Sigmoid colon (tissue), 7 donors: ENCODE results near the gene SMIM32. TPM values are rescaled to one million over a fixed set of nuclear protein-coding genes. Genes with fewer than 3 reads are reported as not detected.

Source experiments
- DNase-seq: peaks from one replicate; pipeline ENCODE4 v3.0.0-alpha.2; 2019
- H3K27ac ChIP-seq, 4 donors: fragments of 200-600 bp; sonication (generic); one replicate each; pipeline ENCODE4 v1.5.1; 2016 to 2019; ENCODE audit warnings: mild to moderate bottlenecking in 1 of 4
- H3K27me3 ChIP-seq, 3 donors: fragments of 200-600 bp; sonication (generic); one replicate each; pipeline ENCODE4 v1.5.1; 2019; ENCODE audit warnings: mild to moderate bottlenecking in 1 of 3
- H3K36me3 ChIP-seq, 4 donors: fragments of 200-600 bp; sonication (generic); one replicate each; pipeline ENCODE4 v1.5.1; 2016 to 2019
- H3K4me1 ChIP-seq, 4 donors: fragments of 200-600 bp; sonication (generic); one replicate each; pipeline ENCODE4 v1.5.1; 2017 to 2019
- H3K4me3 ChIP-seq, 4 donors: fragments of 200-600 bp; sonication (generic); one replicate each; pipeline ENCODE4 v1.5.1; 2017 to 2019; ENCODE audit warnings: mild to moderate bottlenecking in 2 of 4, moderate library complexity in 1 of 4
- H3K9me3 ChIP-seq, 4 donors: fragments of 200-600 bp in 3 of 4; sonication (generic) in 3 of 4; one replicate each; pipeline versions ENCODE4 v1.5.1 to v1.6.1; 2013 to 2019
- EP300 ChIP-seq, 4 donors: sonication (generic); formaldehyde crosslinking; IDR thresholded peaks; one replicate each; pipeline ENCODE4 v1.6.1; 2017; ENCODE audit warnings: antibody characterized with exemption in 4 of 4
- POLR2A ChIP-seq, 2 donors: fragments of 450-650 bp; IDR thresholded peaks; one replicate each; pipeline ENCODE4 v1.6.1; 2016; ENCODE audit warnings: antibody characterized with exemption in 2 of 2, mild to moderate bottlenecking in 2 of 2, moderate library complexity in 2 of 2
- POLR2AphosphoS5 ChIP-seq, 4 donors: sonication (generic); formaldehyde crosslinking; IDR thresholded peaks; one replicate each; pipeline ENCODE4 v1.6.1; 2017; ENCODE audit warnings: antibody characterized with exemption in 4 of 4
- WGBS, 2 donors: extraction: QIAGEN DNeasy Blood & Tissue Kit; methylation state at CpG; one replicate each; pipeline ENCODE4 v1.1.7; 2013; 5-methylcytosine and 5-hydroxymethylcytosine counted together
- intact Hi-C: fragments of 100-400 bp; cut with DNase I; formaldehyde crosslinking; loops from one replicate; pipeline ENCODE4 v1.15.1; 2023
- polyA plus RNA-seq, 3 donors: library from polyadenylated mRNA; stranded (reverse); fragments of 200-250 nt; gene quantifications; one replicate each; pipeline ENCODE4 v1.2.3, GENCODE V29; 2013
- total RNA-seq, 4 donors: library from RNA; depleted of rRNA; stranded (reverse); fragments of >200 nt; gene quantifications; one replicate each; pipeline ENCODE4 v1.1.0, GENCODE V29; 2016
- TF ChIP-seq, protein P1 (sequence below), 4 experiments: fragments of 450-650 bp in 3 of 4; fragments of 200-600 bp in 1 of 4; IDR thresholded peaks; one replicate each; pipeline ENCODE4 v1.5.1; 2016 to 2019; ENCODE audit warnings: antibody characterized with exemption in 4 of 4, mild to moderate bottlenecking in 3 of 4, moderate library complexity in 2 of 4
- donor health status: healthy with polysubstance abuse.
- donor health status: Bipolar disorder and iron deficiency.
- donor health status: healthy.

Gene SMIM32
- total and polyA plus RNA-seq, 7 donors, result 0.36 to 10.8 (median 9.6) TPM; not detected in 3

DNA sequence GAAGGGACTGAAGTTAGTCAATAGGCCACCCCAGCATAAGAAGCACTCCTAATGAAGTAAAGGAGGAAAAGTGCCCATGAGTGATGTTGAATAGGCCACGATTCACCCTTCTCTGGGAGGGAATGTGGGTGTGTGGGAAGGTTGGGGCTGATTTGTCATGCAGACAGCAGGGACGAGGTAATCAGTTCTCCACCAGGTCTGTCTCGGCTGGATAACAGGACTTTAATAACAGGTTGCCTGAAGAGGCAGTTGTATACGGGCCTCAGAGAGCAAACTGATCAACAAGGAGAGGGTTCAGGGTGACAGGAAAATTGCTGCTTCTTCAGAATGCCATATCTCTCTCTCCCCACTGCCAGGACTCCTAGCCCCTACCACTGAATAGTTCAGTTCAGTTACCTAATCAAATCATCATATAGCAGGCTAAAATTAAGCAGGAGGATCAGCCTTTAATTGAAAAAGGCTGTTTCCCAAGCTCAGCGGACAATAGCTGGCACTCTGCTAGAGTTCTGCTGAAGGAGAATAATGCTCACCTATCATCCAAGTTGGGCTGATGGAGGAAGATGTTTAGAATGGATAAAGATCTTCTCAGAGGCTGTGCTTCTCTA is 43.6 kb upstream of the SMIM32 start:
- Histone ChIP-seq H3K9me3 (no peaks in the 10 kb centered on the region), H3K36me3 (no peaks in the 10 kb centered on the region), H3K4me3 (no peak overlapping the region), H3K4me1 (no peaks in the 10 kb centered on the region), H3K27me3 (no peaks in the 10 kb centered on the region), H3K27ac (no peak overlapping the region)
- 50 to 55% methylated on average over 5 of the region's 5 CpGs for WGBS, 2 donors
- intact Hi-C loops, result no loop called here
- no peak for DNase-seq
- TF ChIP-seq, protein P1, sequence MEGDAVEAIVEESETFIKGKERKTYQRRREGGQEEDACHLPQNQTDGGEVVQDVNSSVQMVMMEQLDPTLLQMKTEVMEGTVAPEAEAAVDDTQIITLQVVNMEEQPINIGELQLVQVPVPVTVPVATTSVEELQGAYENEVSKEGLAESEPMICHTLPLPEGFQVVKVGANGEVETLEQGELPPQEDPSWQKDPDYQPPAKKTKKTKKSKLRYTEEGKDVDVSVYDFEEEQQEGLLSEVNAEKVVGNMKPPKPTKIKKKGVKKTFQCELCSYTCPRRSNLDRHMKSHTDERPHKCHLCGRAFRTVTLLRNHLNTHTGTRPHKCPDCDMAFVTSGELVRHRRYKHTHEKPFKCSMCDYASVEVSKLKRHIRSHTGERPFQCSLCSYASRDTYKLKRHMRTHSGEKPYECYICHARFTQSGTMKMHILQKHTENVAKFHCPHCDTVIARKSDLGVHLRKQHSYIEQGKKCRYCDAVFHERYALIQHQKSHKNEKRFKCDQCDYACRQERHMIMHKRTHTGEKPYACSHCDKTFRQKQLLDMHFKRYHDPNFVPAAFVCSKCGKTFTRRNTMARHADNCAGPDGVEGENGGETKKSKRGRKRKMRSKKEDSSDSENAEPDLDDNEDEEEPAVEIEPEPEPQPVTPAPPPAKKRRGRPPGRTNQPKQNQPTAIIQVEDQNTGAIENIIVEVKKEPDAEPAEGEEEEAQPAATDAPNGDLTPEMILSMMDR (IDR thresholded peaks at IDR 0.05), result no peak
- TF ChIP-seq POLR2AphosphoS5 (IDR thresholded peaks at IDR 0.05) (no peak), EP300 (IDR thresholded peaks at IDR 0.05) (no peak), POLR2A (IDR thresholded peaks at IDR 0.05) (no peak)

DNA sequence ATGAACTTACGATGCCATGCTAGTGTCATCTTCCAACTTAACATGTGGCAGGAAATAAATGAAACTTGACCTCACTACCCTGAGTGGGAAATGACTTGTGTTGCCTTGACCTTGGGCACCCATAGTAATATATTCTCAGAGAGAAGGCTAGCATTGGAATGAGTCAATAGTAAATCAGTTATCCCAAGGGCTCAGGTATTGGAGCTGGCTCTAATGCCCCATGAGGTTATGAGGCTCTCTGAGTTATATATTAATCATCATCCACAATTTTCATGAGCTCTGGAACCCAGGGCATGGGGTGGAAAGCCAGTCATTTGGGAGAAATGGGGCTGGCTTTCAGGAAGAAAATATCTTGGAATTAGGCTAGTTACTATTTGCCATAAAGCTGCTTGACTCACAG is 42.4 kb upstream of the SMIM32 start:
- H3K4me1 ChIP-seq, result no peaks in the 10 kb centered on the region
- H3K27ac ChIP-seq, result no peak overlapping the region
- no peaks in the 10 kb centered on the region for H3K9me3 ChIP-seq
- no peak for DNase-seq
- TF ChIP-seq EP300 (IDR thresholded peaks at IDR 0.05) (no peak), POLR2AphosphoS5 (IDR thresholded peaks at IDR 0.05) (no peak), POLR2A (IDR thresholded peaks at IDR 0.05) (no peak)
- TF ChIP-seq, protein P1 (IDR thresholded peaks at IDR 0.05), result no peak
- 40 to 58% methylated on average over 1 of the region's 1 CpG for WGBS, 2 donors
- intact Hi-C loops, result no loop called here
- no peaks in the 10 kb centered on the region for H3K36me3 ChIP-seq
- H3K4me3 ChIP-seq, result no peak overlapping the region
- H3K27me3 ChIP-seq, result no peaks in the 10 kb centered on the region

DNA sequence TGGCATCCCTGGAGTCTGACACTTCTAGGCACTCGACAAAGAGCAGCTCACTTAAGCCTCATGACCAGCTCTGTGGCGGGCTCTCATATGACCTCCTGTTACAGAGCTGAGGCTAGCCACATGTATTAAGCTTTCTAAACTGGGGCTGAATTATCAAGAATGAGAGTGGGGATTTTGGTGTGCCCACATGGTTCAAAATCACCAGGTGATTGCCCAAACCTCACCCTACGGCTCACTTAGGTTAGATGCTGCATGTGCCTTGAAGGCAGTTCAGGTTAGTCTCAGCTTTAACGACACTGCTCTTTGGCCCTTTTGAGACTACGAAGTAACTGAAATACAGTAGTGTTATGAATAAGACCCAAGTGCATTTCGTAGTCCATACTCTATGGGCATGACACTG is 39.4 kb upstream of the SMIM32 start:
- H3K27me3 ChIP-seq, result peaks cover 0 to 4% (median 0%) of the 10 kb centered on the region in 3 donors
- H3K4me3 ChIP-seq, result no peak overlapping the region
- TF ChIP-seq POLR2A (IDR thresholded peaks at IDR 0.05), result no peak
- TF ChIP-seq POLR2AphosphoS5 (IDR thresholded peaks at IDR 0.05), result no peak
- intact Hi-C loops, result no loop called here
- WGBS, 2 donors, result 85 to 87% methylated on average over 6 of the region's 6 CpGs
- DNase-seq, result no peak
- H3K9me3 ChIP-seq, result no peaks in the 10 kb centered on the region
- no peaks in the 10 kb centered on the region for H3K36me3 ChIP-seq
- H3K4me1 ChIP-seq, result no peaks in the 10 kb centered on the region
- no peak overlapping the region for H3K27ac ChIP-seq

DNA sequence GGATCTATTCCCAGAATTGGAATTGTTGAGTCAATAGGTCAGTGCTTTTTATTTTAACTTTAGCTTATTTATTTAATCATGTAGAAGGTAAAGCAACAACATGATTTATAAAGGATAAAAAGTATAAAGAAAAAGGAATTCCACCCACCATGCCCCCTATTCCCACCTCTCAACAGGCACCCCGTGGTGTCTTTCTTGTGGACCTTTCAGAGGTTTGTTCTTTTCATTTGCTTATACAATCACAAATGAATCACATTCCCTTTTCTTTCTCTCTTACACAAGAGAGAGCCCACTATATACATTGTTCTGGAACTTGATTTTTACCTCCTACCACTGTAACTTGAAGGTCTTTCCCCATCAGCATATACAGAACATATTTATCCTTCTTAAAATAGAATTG is 37.2 kb upstream of the SMIM32 start:
- WGBS, 2 donors, result 45 to 50% methylated on average over 1 of the region's 1 CpG
- intact Hi-C loops, result no loop called here
- no peak overlapping the region for H3K4me3 ChIP-seq
- peaks cover 0 to 4% (median 0%) of the 10 kb centered on the region in 3 donors for H3K27me3 ChIP-seq
- H3K4me1 ChIP-seq, result no peaks in the 10 kb centered on the region
- H3K9me3 ChIP-seq, result no peaks in the 10 kb centered on the region
- no peak for DNase-seq
- H3K36me3 ChIP-seq, result no peaks in the 10 kb centered on the region
- no peak overlapping the region for H3K27ac ChIP-seq
- TF ChIP-seq POLR2A (IDR thresholded peaks at IDR 0.05) (no peak), POLR2AphosphoS5 (IDR thresholded peaks at IDR 0.05) (no peak), EP300 (IDR thresholded peaks at IDR 0.05) (no peak)
- TF ChIP-seq, protein P1 (IDR thresholded peaks at IDR 0.05), result no peak

DNA sequence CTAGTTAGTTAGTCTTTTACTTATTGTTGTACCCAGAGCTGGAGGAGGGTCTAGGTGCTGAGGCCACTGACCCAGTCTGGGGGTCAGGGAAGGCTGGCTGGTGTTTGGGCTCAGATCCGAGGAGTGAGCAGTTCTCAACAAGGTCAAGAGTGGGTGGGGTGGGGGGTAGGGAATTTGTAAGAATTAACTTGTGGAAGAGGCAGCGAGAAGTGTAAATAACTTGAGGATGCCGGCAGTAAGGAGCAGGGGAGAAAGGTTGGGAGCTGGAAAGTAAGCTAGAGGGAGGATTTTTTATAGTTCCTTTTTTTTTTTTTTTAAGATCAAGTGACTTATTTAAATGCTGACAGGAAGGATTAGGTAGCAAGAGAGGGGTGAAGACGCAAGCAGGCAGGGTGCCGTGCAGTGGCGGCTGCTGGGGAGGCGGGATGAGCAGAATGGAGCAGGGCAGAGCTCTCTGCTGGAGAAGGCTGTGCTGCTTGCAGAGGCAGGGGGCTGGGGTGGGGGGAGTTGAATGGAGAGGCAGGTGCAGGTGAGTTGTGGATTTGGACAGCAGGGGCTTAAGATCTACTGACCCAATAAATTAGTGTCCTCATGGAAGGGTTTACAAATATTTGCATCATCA is 35.3 kb upstream of the SMIM32 start:
- TF ChIP-seq POLR2AphosphoS5 (IDR thresholded peaks at IDR 0.05) (no peak), POLR2A (IDR thresholded peaks at IDR 0.05) (no peak), EP300 (IDR thresholded peaks at IDR 0.05) (no peak)
- TF ChIP-seq, protein P1 (IDR thresholded peaks at IDR 0.05), result no peak
- WGBS, 2 donors, result 41 to 74% methylated on average over 7 of the region's 7 CpGs

More for the DNA sequence above, 35.3 kb upstream of the SMIM32 start:
- no peak for DNase-seq
- no peaks in the 10 kb centered on the region for H3K36me3 ChIP-seq
- H3K27ac ChIP-seq, result no peak overlapping the region
- H3K4me1 ChIP-seq, result no peaks in the 10 kb centered on the region
- peaks cover 0 to 4% (median 0%) of the 10 kb centered on the region in 3 donors for H3K27me3 ChIP-seq
- intact Hi-C loops, result no loop called here
- no peak overlapping the region for H3K4me3 ChIP-seq
- no peaks in the 10 kb centered on the region for H3K9me3 ChIP-seq
